Activated naive CD8-positive, alpha-beta T cell treated with anti-CD3 and anti-CD28 coated beads, Interleukin-2, amount 50 U/mL, for 24 hours (primary cell): ENCODE measurements around the gene TRMT2B.

Experiments
- ATAC-seq: fragments of 150-1000 bp; cut with Tn5 transposase; one replicate; pipeline ENCODE4 v1.10.0; 2021
- DNase-seq: peaks from one replicate; pipeline ENCODE4 v3.0.0; 2021
- H3K27ac Mint-ChIP-seq: one replicate; pipeline ENCODE4 v1.8.0; 2021; ENCODE audit warnings: mild to moderate bottlenecking, mixed read lengths
- H3K27me3 Mint-ChIP-seq: one replicate; pipeline ENCODE4 v1.8.0; 2021; ENCODE audit warnings: mixed read lengths
- H3K36me3 Mint-ChIP-seq: one replicate; pipeline ENCODE4 v1.8.0; 2021; ENCODE audit warnings: low read depth, mixed read lengths
- H3K4me1 Mint-ChIP-seq: one replicate; pipeline ENCODE4 v1.8.0; 2021; ENCODE audit warnings: mixed read lengths
- H3K4me3 Mint-ChIP-seq: one replicate; pipeline ENCODE4 v1.8.0; 2021; ENCODE audit warnings: mild to moderate bottlenecking, moderate library complexity, mixed read lengths
- H3K9me3 Mint-ChIP-seq: one replicate; pipeline ENCODE4 v1.8.0; 2021; ENCODE audit warnings: mixed read lengths

TRMT2B gene

DNA sequence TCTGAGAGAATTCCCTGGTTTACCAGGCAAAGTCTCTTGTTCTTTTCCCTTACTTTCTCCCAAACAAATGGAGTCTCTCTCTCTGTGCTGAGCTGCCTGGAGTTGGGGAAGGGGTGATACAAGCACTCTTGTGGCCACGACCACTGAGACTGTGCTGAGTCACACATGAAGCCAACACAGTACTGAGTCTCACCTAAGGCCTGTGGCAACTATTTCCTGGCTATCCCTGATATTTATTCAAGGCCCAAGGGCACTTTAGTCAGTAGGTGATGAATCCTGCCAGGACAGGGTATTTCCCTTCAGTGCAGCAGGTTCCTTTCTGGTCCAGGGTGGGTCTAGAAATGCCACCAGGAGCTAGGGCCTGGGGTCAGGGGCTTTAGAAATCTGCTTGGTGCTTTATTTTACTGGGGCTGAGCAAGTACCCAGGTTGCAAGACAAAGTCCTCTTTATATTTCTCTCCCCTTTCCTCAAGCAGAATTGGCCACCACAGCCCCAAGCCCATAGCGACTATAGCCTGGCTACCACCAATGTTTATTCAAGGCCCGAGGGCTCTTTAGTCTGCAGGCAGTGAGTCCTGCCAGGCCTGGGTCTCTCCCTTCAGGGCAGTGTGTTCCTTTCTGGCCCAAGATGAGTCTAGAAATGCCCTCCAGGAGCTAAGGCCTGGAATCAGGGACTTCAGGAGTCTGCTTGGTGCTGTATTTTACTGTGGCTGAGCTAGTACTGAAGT, 71.9 kb downstream of the TRMT2B start:
- Mint-ChIP-seq H3K27me3 (no peaks in the 10 kb centered on the region), H3K4me3 (no peak overlapping the region), H3K9me3 (no peaks in the 10 kb centered on the region), H3K4me1 (no peaks in the 10 kb centered on the region), H3K36me3 (no peaks in the 10 kb centered on the region), H3K27ac (no peak overlapping the region)
- ATAC-seq (no peak), DNase-seq (no peak)

DNA sequence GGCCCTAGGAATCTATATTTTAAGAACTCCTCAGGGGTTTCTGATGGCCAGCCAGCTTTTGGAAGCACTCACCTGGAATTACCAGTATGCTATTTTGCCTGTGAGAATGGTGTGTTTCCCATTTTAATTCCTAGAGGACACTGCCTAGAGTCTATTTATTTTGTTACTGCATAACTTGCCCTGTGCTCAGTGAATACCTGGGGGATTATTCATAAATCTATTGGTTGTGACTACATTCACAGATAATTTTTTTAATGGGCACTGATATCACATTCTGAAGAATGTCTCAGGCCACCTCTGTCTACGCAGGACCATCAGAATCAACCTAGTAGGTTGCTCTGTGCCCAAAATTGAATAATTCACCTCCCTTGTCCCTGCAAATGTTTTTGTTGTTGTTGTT, 75.7 kb downstream of the TRMT2B start:
- Mint-ChIP-seq H3K4me1 (no peaks in the 10 kb centered on the region), H3K27me3 (no peaks in the 10 kb centered on the region), H3K4me3 (no peak overlapping the region), H3K27ac (no peak overlapping the region), H3K9me3 (no peaks in the 10 kb centered on the region), H3K36me3 (peaks cover 2% of the 10 kb centered on the region)
- ATAC-seq (no peak), DNase-seq (no peak)

DNA sequence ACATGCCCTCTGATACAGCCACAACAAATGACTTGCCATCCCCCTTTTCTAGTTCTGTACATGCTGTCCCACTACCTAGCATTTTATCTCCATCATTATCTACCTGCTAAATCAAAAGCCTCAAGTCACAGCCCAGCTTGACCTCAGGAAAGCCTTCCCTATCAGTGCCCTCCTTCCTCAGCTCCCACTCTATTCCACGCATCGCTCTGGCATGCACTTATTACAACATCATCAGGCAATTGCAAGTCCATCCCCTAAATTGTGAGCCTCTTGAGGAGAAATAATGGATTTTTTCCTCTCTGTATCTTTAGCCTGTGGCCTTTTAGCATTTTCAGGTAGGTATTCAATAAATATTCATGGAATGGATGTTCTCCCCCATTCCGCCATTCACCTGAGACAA, 76.7 kb downstream of the TRMT2B start:
- DNase-seq (no peak), ATAC-seq (no peak)
- H3K27ac Mint-ChIP-seq: no peak overlapping the region
- H3K4me1 Mint-ChIP-seq: no peaks in the 10 kb centered on the region
- H3K9me3 Mint-ChIP-seq: no peaks in the 10 kb centered on the region
- H3K36me3 Mint-ChIP-seq: peaks cover 2% of the 10 kb centered on the region
- H3K4me3 Mint-ChIP-seq: no peak overlapping the region
- no peaks in the 10 kb centered on the region for H3K27me3 Mint-ChIP-seq

DNA sequence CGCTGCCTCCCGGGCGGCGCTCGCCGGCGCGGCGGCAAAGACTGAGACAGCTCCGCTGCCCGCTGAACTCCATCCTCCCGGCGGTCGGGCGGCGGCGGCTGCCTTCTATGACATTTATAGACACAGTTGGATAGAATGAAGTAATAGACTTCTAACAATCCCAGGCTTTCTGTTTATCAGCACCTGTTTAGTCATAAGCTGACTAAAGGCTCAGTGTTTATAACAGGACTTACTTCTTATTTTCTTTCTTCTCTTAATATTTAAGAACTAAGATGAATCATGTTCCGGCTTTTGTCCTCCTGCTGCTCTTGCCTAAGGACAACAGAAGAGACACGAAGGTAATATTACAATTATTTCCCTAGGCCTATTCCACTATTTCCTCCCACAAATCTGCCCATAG, 78.5 kb downstream of the TRMT2B start:
- H3K27ac Mint-ChIP-seq: no peak overlapping the region

DNA sequence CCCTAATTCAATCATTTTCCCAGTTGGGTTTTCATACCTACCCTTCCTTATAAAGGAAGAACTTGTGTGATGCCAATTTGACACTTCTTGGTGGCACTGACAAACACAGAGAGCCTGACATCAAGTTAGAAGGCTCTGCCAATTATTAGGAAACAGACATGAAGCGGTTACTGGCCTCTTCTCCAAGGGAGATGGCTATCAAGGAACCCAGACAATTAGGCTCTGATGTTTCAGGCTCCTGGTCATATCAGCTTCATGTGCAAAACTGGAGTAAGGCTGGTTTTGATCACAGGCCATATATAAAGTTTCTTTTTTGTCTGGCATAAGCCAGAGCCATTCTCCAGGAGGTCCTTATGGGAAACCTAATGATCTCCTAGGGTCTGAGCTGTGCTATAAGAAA, 82.0 kb downstream of the TRMT2B start:
- peaks cover 2% of the 10 kb centered on the region for H3K36me3 Mint-ChIP-seq
- H3K27me3 Mint-ChIP-seq: no peaks in the 10 kb centered on the region
- H3K9me3 Mint-ChIP-seq: no peaks in the 10 kb centered on the region
- no peaks in the 10 kb centered on the region for H3K4me1 Mint-ChIP-seq
- H3K27ac Mint-ChIP-seq: no peak overlapping the region
- no peak for DNase-seq
- ATAC-seq: no peak
- no peak overlapping the region for H3K4me3 Mint-ChIP-seq

More for the DNA sequence above, 78.5 kb downstream of the TRMT2B start:
- H3K36me3 Mint-ChIP-seq: peaks cover 2% of the 10 kb centered on the region
- no peaks in the 10 kb centered on the region for H3K9me3 Mint-ChIP-seq
- H3K4me1 Mint-ChIP-seq: no peaks in the 10 kb centered on the region
- no peaks in the 10 kb centered on the region for H3K27me3 Mint-ChIP-seq
- ATAC-seq (no peak), DNase-seq (no peak)
- H3K4me3 Mint-ChIP-seq: no peak overlapping the region

DNA sequence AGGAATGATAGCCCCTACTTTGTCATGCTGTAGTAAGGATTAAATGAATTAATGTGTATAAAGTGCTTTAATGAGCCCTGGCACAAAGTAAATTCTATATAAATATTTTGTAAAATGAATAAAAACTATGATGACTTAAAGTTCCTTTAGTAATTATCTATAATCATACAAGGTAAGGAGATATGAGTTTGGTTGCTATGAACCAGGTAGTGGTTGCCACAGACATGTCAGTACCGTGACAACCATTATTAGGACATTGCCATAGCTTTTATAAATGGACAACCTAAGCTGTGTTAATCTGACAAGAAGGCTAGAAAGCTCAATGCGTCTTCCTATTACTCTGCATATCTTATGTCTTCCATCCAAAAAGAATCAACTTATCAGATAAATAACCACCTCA, 82.5 kb downstream of the TRMT2B start, which contains the start of gene ARL13A:
ARL13A (plus strand) TSS at position 301 of the 400 bp plus-strand sequence. CDS start 3,982 bp downstream, outside the sequence.
- ATAC-seq: no peak
- Mint-ChIP-seq H3K4me3 (no peak within 1 kb of the TSS), H3K27ac (no peak within 1 kb of the TSS), H3K9me3 (no peaks in the 10 kb centered on the region), H3K27me3 (no peaks in the 10 kb centered on the region), H3K4me1 (no peaks in the 10 kb centered on the region), H3K36me3 (peaks cover 2% of the 10 kb centered on the region)
- DNase-seq: no peak

DNA sequence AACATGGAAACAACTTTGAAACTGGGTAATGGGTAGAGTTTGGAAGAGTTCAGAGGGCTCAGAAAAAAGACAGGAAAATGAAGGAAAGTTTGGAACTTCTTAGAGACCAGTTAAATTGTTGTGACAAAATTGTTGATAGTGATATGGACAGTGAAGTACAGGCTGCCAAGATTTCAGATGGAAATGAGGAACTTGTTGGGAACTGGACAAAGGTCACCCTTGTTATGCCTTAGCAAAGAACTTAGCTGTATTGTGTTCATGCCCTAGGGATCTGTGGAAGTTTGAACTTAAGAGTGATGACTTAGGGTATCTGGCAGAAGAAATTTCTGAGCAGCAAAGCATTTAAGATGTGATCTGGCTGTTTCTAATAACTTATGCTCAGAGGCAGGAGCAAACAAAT, 87.5 kb downstream of the TRMT2B start:
- ATAC-seq (no peak), DNase-seq (no peak)
- Mint-ChIP-seq H3K4me3 (no peak overlapping the region), H3K27ac (no peak overlapping the region), H3K27me3 (no peaks in the 10 kb centered on the region), H3K4me1 (no peaks in the 10 kb centered on the region), H3K9me3 (no peaks in the 10 kb centered on the region), H3K36me3 (no peaks in the 10 kb centered on the region)

DNA sequence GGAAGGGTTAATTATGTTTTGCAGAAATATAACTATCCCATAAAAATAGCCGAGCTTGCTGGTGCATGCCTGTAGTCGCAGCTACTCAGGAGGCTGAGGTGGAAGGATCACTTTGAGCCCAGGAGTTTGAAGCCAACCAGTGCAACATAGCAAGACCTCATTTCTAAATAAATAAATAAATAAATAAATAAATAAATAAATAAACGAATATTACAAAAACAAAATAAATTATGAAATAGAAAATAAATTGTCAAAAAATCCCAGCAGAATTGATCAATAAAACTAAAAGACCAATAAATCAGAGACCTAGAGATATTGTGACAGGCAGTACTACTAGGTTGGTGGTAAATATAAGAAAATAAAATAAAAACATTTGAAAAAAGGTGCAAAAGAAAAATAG, 89.1 kb downstream of the TRMT2B start:
- Mint-ChIP-seq H3K4me1 (no peaks in the 10 kb centered on the region), H3K4me3 (no peak overlapping the region), H3K9me3 (no peaks in the 10 kb centered on the region), H3K27ac (no peak overlapping the region), H3K27me3 (no peaks in the 10 kb centered on the region), H3K36me3 (no peaks in the 10 kb centered on the region)
- ATAC-seq (no peak), DNase-seq (no peak)
